Measurements from ENCODE around the gene PRELP.
"Not testable (repeated sequence)": the region's sequence is repeated elsewhere in the genome, so short reads cannot be mapped to it uniquely, and the experiment has no call there.

Gene PRELP

GRCh38 chr1:203509135-203509534, 33.5 kb downstream of the PRELP start:
- DNase-seq = no peak

- no peak for DNase-seq
These were observed 35.9 kb downstream of the PRELP start for GRCh38 chr1:203511513-203511912.

- no peak for DNase-seq
These were observed 36.3 kb downstream of the PRELP start for GRCh38 chr1:203511930-203512329.

GRCh38 chr1:203512517-203512847, 36.9 kb downstream of the PRELP start:
- no peak for DNase-seq

- no peak for DNase-seq
These were observed 37.4 kb downstream of the PRELP start for GRCh38 chr1:203512848-203513584.

- no peak for DNase-seq
These were observed 38.0 kb downstream of the PRELP start for GRCh38 chr1:203513585-203514031.

GRCh38 chr1:203516184-203516583, 40.6 kb downstream of the PRELP start:
- no peak for DNase-seq

- no peak for DNase-seq
These were observed 41.3 kb downstream of the PRELP start for GRCh38 chr1:203516906-203517305.

- no peak for DNase-seq
These were observed 42.0 kb downstream of the PRELP start for GRCh38 chr1:203517426-203518110.

GRCh38 chr1:203518139-203518538, 42.5 kb downstream of the PRELP start:
- not testable (repeated sequence) for DNase-seq

- no peak for DNase-seq
These were observed 42.9 kb downstream of the PRELP start for GRCh38 chr1:203518541-203518940.

- no peak for DNase-seq
These were observed 43.6 kb downstream of the PRELP start for GRCh38 chr1:203519053-203519840.

- DNase-seq = no peak
These were observed 44.3 kb downstream of the PRELP start for GRCh38 chr1:203519896-203520295.

- no peak for DNase-seq
These were observed 44.7 kb downstream of the PRELP start for GRCh38 chr1:203520315-203520714.

- DNase-seq = no peak
These were observed 45.6 kb downstream of the PRELP start for GRCh38 chr1:203521074-203521794.

GRCh38 chr1:203521812-203522211, 46.2 kb downstream of the PRELP start:
- DNase-seq = no peak

- DNase-seq = no peak
These were observed 46.6 kb downstream of the PRELP start for GRCh38 chr1:203522237-203522636.

- no peak for DNase-seq
These were observed 48.1 kb downstream of the PRELP start for GRCh38 chr1:203523667-203524066.

- no peak for DNase-seq
These were observed 48.5 kb downstream of the PRELP start for GRCh38 chr1:203524152-203524551.

GRCh38 chr1:203524824-203525223, 49.2 kb downstream of the PRELP start:
- no peak for DNase-seq

GRCh38 chr1:203525685-203526084, 50.1 kb downstream of the PRELP start:
- no peak for DNase-seq

- DNase-seq = no peak
These were observed 50.5 kb downstream of the PRELP start for GRCh38 chr1:203526130-203526529.

- no peak for DNase-seq
These were observed 51.0 kb downstream of the PRELP start for GRCh38 chr1:203526572-203526971.

Measured in SHP77 (cell line).